Psoas muscle (tissue), 8 donors: Measurements from ENCODE around the gene RBMS3. TPM values are rescaled to one million over a fixed set of nuclear protein-coding genes. Genes with fewer than 3 reads are reported as not detected.

Source experiments
- ATAC-seq, 4 donors: fragments of 200-7000 bp; cut with Tn5 transposase; one replicate each; pipeline ENCODE4 v1.9.1; 2020; ENCODE audit warnings: moderate library complexity in 3 of 4, mild to moderate bottlenecking in 2 of 4
- DNase-seq, 2 donors: peaks; one replicate each; pipeline ENCODE4 v3.0.0-alpha.2; 2020
- H3K27ac ChIP-seq: fragments of 200-600 bp; one replicate; pipeline ENCODE4 v1.8.0; 2022
- H3K27me3 ChIP-seq, 3 donors: fragments of 200-600 bp in 1 of 3; one replicate each; pipeline versions ENCODE4 v1.6.1 to v1.8.0; 2013 to 2022; ENCODE audit warnings: low read length in 2 of 3, mild to moderate bottlenecking in 2 of 3, moderate library complexity in 1 of 3; ENCODE audit not compliant: insufficient read depth in 3 of 3
- H3K36me3 ChIP-seq, 2 donors: fragments of 200-600 bp in 1 of 2; one replicate each; pipeline versions ENCODE4 v1.6.1 to v1.8.0; 2013 to 2022; ENCODE audit warnings: low read depth in 1 of 2, mild to moderate bottlenecking in 1 of 2, moderate library complexity in 1 of 2; ENCODE audit not compliant: insufficient read depth in 1 of 2
- H3K4me1 ChIP-seq: fragments of 200-600 bp; one replicate; pipeline ENCODE4 v1.8.0; 2022
- H3K4me3 ChIP-seq: fragments of 200-600 bp; one replicate; pipeline ENCODE4 v1.8.0; 2022; ENCODE audit warnings: mild to moderate bottlenecking
- H3K9me3 ChIP-seq: fragments of 200-600 bp; one replicate; pipeline ENCODE4 v1.8.0; 2022
- WGBS, 3 donors: extraction: QIAGEN DNeasy Blood & Tissue Kit; methylation state at CpG; one replicate each; pipeline versions ENCODE4 v1.1.6 to v1.1.7; 2013; 5-methylcytosine and 5-hydroxymethylcytosine counted together
- intact Hi-C, 2 donors: fragments of 100-400 bp; cut with DNase I; formaldehyde crosslinking; loops; one replicate each; pipeline versions ENCODE4 v1.11.0 to v1.14.2; 2022
- polyA plus RNA-seq, 3 donors: library from polyadenylated mRNA; stranded (reverse); fragments of 200-250 nt; gene quantifications; one replicate each; pipeline ENCODE4 v1.2.3, GENCODE V29; 2013
- total RNA-seq, 4 donors: library from RNA; stranded (reverse); fragmentation: NEBNext Ultra II Directional in 2 of 4; extraction: Animal tissue kit (Norgen Biotek cat#: 25700) in 2 of 4; gene quantifications; one replicate each; pipeline versions ENCODE4 v1.2.1 to v1.2.4, GENCODE V29; 2021 to 2023
- TF ChIP-seq, protein P1 (sequence below): fragments of 200-600 bp; IDR thresholded peaks from one replicate; pipeline ENCODE4 v1.8.0; 2022; ENCODE audit warnings: antibody characterized with exemption
- donor health status: healthy with polysubstance abuse.
- donor health status: DM: no; HTN: no; CAD: no; lungs with moderate emphysema.
- donor health status: Bipolar disorder and iron deficiency.
- donor health status: healthy.
- donor health status: DM: yes; HTN: yes; CAD: no.
- donor health status: DM: no; HTN: no; CAD: no.
- donor health status: DM: no; HTN: no; CAD: no.
- donor health status: DM: yes; HTN: yes; CAD: no.

The RBMS3 gene
- total and polyA plus RNA-seq, 7 donors, result 3.8 to 34.5 (median 23.5) TPM

DNA sequence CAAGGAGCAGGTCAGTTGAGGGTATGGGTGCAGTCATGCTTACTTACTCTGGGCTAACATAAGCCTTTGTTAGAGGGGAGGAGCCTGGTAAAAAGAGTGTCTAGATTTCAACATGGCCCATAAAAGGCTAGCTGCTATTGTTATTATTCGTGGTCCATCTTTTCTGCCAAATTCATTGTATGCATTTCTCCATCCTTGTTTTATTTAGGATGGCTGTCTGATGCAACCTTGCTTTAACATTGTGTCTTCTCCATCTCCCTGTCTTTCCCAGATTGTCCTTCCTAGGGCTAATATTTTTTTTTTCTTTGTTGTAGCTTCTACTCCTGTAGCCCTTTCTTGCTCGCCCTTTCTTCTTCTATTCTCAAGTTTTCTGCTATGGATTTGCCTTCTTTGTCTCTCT, 12.6 kb downstream of the RBMS3 start:
- Histone ChIP-seq H3K4me1 (peaks cover 48% of the 10 kb centered on the region), H3K4me3 (no peak overlapping the region), H3K27ac (no peak overlapping the region), H3K9me3 (no peaks in the 10 kb centered on the region), H3K36me3 (no peaks in the 10 kb centered on the region), H3K27me3 (no peaks in the 10 kb centered on the region)
- 40 to 60% (median 47%) methylated on average over 2 of the region's 2 CpGs for WGBS, 3 donors
- TF ChIP-seq, protein P1, sequence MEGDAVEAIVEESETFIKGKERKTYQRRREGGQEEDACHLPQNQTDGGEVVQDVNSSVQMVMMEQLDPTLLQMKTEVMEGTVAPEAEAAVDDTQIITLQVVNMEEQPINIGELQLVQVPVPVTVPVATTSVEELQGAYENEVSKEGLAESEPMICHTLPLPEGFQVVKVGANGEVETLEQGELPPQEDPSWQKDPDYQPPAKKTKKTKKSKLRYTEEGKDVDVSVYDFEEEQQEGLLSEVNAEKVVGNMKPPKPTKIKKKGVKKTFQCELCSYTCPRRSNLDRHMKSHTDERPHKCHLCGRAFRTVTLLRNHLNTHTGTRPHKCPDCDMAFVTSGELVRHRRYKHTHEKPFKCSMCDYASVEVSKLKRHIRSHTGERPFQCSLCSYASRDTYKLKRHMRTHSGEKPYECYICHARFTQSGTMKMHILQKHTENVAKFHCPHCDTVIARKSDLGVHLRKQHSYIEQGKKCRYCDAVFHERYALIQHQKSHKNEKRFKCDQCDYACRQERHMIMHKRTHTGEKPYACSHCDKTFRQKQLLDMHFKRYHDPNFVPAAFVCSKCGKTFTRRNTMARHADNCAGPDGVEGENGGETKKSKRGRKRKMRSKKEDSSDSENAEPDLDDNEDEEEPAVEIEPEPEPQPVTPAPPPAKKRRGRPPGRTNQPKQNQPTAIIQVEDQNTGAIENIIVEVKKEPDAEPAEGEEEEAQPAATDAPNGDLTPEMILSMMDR, result no peak
- no peak for ATAC-seq
- intact Hi-C loops, result loop anchor here in 1 of 2 donors (5.0 kb wide), 1 partner anchor 34 kb away; no protein-coding TSS in a partner anchor
- no peak for DNase-seq

GRCh38 chr3:29297998-29298397, 17.1 kb downstream of the RBMS3 start:
- ATAC-seq (no peak), DNase-seq (no peak)
- H3K4me1 ChIP-seq, result peaks cover 15% of the 10 kb centered on the region
- WGBS, 3 donors, result 73 to 85% (median 79%) methylated on average over 1 of the region's 1 CpG
- no peaks in the 10 kb centered on the region for H3K9me3 ChIP-seq
- no peaks in the 10 kb centered on the region for H3K27me3 ChIP-seq
- TF ChIP-seq, protein P1, result no peak
- no peak overlapping the region for H3K27ac ChIP-seq
- no peak overlapping the region for H3K4me3 ChIP-seq
- intact Hi-C loops, result no loop called here
- no peaks in the 10 kb centered on the region for H3K36me3 ChIP-seq

DNA sequence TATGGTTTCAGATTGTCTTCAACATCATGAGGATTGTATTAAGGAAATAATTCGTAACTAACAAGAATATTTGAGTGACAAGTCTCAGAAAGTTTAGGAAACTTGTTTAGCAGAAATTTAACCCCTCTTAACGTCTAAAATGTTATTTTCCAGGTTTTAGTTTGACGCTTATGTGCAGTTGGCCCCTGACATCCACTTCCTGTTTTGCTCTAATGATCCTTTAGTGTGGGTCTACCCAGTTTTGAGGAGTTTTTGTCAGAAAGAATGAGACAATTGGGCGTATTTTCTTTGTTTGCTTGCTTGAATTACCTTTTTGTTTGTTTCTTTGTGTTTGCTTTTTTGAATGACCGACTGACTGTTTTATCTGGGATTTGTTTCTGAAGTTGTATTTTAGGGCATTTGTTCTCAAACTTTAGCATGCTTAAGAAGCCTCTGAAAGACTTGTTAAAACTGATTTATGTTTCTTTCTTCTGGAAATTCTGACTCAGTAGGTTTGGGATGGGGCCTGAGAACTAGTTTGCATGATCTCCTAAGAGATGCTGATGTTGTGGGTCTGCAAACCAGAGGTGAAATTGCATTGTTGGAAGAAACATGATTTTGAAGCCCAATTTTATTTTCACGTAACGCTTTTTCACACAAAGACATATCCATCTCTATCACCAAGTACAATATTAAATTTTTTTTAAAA, 20.6 kb downstream of the RBMS3 start:
- TF ChIP-seq, protein P1, result no peak
- no peak overlapping the region for H3K4me3 ChIP-seq
- peaks cover 0 to 4% of the 10 kb centered on the region in 2 donors for H3K36me3 ChIP-seq
- H3K9me3 ChIP-seq, result no peaks in the 10 kb centered on the region
- 75 to 78% (median 76%) methylated on average over 7 of the region's 7 CpGs for WGBS, 3 donors
- ATAC-seq (no peak), DNase-seq (no peak)
- H3K27ac ChIP-seq, result no peak overlapping the region
- peaks cover 10% of the 10 kb centered on the region for H3K4me1 ChIP-seq
- intact Hi-C loops, result no loop called here
- no peaks in the 10 kb centered on the region for H3K27me3 ChIP-seq

- whole genome bisulfite sequencing, 3 donors, result 96% methylated on average over 2 of the region's 2 CpGs
- intact Hi-C loops, result no loop called here
- Histone ChIP-seq H3K36me3 (peaks cover 0 to 4% of the 10 kb centered on the region in 2 donors), H3K27me3 (no peaks in the 10 kb centered on the region), H3K27ac (no peak overlapping the region), H3K9me3 (no peaks in the 10 kb centered on the region), H3K4me1 (peaks cover 20% of the 10 kb centered on the region), H3K4me3 (no peak overlapping the region)
- no peak for DNase-seq
- ATAC-seq, result no peak
- TF ChIP-seq, protein P1, result no peak
Observed at GRCh38 chr3:29302619-29303018, 21.7 kb downstream of the RBMS3 start.

- Histone ChIP-seq H3K4me3 (peak overlapping the region; percentile 11), H3K27ac (peak overlapping the region; percentile 8), H3K27me3 (no peaks in the 10 kb centered on the region), H3K36me3 (peaks cover 0 to 4% of the 10 kb centered on the region in 2 donors), H3K9me3 (no peaks in the 10 kb centered on the region), H3K4me1 (peaks cover 24% of the 10 kb centered on the region)
- WGBS, 3 donors, result 84 to 100% (median 97%) methylated on average over 1 of the region's 1 CpG
- DNase-seq (no peak), ATAC-seq (peak; percentile 65 to 89 (median 76))
- TF ChIP-seq, protein P1, result no peak
- intact Hi-C loops, result no loop called here
Observed at GRCh38 chr3:29307295-29307694, 26.4 kb downstream of the RBMS3 start.
